ENCODE results near the gene TRIM54.

Gene TRIM54

DNA sequence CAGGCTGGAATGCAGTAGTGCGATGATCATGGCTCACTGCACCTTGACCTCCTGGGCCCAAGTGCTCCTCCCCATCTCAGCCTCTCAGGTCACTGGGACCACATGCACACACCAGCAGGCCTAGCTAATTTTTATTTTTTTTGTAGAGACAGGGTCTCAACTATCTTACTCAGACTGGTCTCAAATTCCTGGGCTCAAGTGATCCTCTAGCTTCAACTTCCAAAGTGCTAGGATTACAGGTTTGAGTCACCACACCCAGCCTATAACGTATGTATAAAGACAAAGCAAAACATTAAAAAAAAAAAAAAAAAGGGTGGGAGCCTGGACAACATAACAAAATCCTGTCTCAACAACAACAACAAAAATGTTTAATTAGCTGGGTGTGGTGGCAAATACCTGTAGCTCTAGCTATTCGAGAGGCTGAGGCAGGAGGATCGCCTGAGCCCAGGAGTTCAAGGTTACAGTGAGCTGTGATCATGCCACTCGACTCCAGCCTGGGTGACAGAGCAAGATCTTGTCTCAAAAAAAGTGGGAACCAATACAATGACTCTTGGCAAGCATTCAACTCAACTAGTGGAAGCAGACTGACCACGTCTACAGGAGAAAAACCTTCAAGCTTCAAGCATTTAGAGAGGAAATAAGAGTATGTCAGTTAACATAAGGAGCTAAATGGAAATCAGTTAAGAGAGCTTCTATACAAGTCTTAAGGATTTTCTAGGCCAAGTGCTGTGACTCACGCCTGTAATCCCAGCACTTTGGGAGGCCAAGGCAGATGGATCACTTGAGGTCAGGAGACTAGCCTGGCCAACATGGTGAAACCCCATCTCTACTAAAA lies 71.8 kb downstream of the TRIM54 start:
- Histone ChIP-seq H3K27me3 (ENCODE audit: insufficient read depth, insufficient read length) (no peaks in the 10 kb centered on the region), H3K9me3 (ENCODE audit: insufficient read depth, low read length) (0 out of 2 replicates have a peak, but pooled peaks cover 7% of the 10 kb centered on the region), H3K36me3 (ENCODE audit: insufficient read depth, insufficient read length, low read length) (peaks cover 18% of the 10 kb centered on the region), H3K4me3 (ENCODE audit: insufficient read length, low read depth) (no peak overlapping the region), H3K4me1 (ENCODE audit: insufficient read depth, insufficient read length) (no peaks in the 10 kb centered on the region), H3K9ac (ENCODE audit: insufficient read length, low read depth) (no peak overlapping the region)
- no peak for TF ChIP-seq ZNF274 (IDR thresholded peaks at IDR 0.05; ENCODE audit: low read depth, low read length)
- no peak for TF ChIP-seq YY1 (IDR thresholded peaks at IDR 0.05; ENCODE audit: insufficient read depth, insufficient read length)
- no peak for TF ChIP-seq SUZ12 (IDR thresholded peaks at IDR 0.05; ENCODE audit: extremely low read depth, insufficient read depth, insufficient read length)
- no peak for DNase-seq (ENCODE audit: low read depth, low spot score)

DNA sequence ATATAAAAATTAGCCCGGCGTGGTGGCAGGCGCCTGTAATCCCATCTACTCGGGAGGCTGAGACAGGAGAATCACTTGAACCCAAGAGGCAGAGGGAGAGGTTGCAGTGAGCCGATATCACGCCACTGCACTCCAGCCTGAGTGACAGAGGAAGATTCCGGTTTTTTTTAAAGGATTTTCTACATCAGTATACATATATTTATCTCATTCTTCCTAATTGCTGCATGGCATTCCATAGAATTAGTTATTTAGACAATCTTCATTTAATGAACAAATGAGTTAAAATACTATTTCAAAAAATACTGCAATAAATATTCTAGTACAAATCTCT lies 72.3 kb downstream of the TRIM54 start:
- peaks cover 18% of the 10 kb centered on the region for H3K36me3 ChIP-seq (ENCODE audit: insufficient read depth, insufficient read length, low read length)
- no peak overlapping the region for H3K4me3 ChIP-seq (ENCODE audit: insufficient read length, low read depth)
- no peak overlapping the region for H3K9ac ChIP-seq (ENCODE audit: insufficient read length, low read depth)
- H3K4me1 ChIP-seq (ENCODE audit: insufficient read depth, insufficient read length), result no peaks in the 10 kb centered on the region
- 0 out of 2 replicates have a peak, but pooled peaks cover 7% of the 10 kb centered on the region for H3K9me3 ChIP-seq (ENCODE audit: insufficient read depth, low read length)
- DNase-seq (ENCODE audit: low read depth, low spot score), result no peak
- no peaks in the 10 kb centered on the region for H3K27me3 ChIP-seq (ENCODE audit: insufficient read depth, insufficient read length)
- no peak for TF ChIP-seq ZNF274 (IDR thresholded peaks at IDR 0.05; ENCODE audit: low read depth, low read length)
- no peak for TF ChIP-seq YY1 (IDR thresholded peaks at IDR 0.05; ENCODE audit: insufficient read depth, insufficient read length)
- no peak for TF ChIP-seq SUZ12 (IDR thresholded peaks at IDR 0.05; ENCODE audit: extremely low read depth, insufficient read depth, insufficient read length)

DNA sequence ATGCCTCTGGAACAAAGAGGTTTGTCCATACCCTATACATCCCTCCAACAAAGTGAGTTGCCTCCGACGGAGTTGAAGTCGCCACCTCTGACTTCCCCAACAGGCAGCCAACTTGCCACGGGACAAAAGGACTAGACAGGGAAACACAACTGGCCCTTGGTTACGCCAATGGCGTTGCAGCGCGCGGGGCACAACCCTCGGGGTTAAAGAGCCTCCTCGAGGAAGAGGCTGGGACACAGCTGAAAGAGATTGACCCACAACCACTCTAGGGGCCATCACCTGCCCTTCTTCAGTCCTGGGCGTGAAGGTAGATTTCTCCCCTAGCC lies 73.8 kb downstream of the TRIM54 start:
- Histone ChIP-seq H3K9ac (ENCODE audit: insufficient read length, low read depth) (peak overlapping the region; percentile 98), H3K36me3 (ENCODE audit: insufficient read depth, insufficient read length, low read length) (peaks cover 13% of the 10 kb centered on the region), H3K27me3 (ENCODE audit: insufficient read depth, insufficient read length) (no peaks in the 10 kb centered on the region), H3K4me1 (ENCODE audit: insufficient read depth, insufficient read length) (no peaks in the 10 kb centered on the region), H3K4me3 (ENCODE audit: insufficient read length, low read depth) (peak overlapping the region; percentile 93), H3K9me3 (ENCODE audit: insufficient read depth, low read length) (0 out of 2 replicates have a peak, but pooled peaks cover 7% of the 10 kb centered on the region)
- no peak for TF ChIP-seq SUZ12 (IDR thresholded peaks at IDR 0.05; ENCODE audit: extremely low read depth, insufficient read depth, insufficient read length)
- TF ChIP-seq ZNF274 (IDR thresholded peaks at IDR 0.05; ENCODE audit: low read depth, low read length), result no peak
- TF ChIP-seq YY1 (IDR thresholded peaks at IDR 0.05; ENCODE audit: insufficient read depth, insufficient read length), result no peak
- peak; percentile 23 for DNase-seq (ENCODE audit: low read depth, low spot score)

- DNase-seq (ENCODE audit: low read depth, low spot score), result peak; percentile 98
- Histone ChIP-seq H3K4me3 (ENCODE audit: insufficient read length, low read depth) (peak within 1 kb of the TSS; percentile 93), H3K27me3 (ENCODE audit: insufficient read depth, insufficient read length) (no peaks in the 10 kb centered on the region), H3K9me3 (ENCODE audit: insufficient read depth, low read length) (0 out of 2 replicates have a peak, but pooled peaks cover 7% of the 10 kb centered on the region), H3K36me3 (ENCODE audit: insufficient read depth, insufficient read length, low read length) (peaks cover 13% of the 10 kb centered on the region), H3K4me1 (ENCODE audit: insufficient read depth, insufficient read length) (no peaks in the 10 kb centered on the region), H3K9ac (ENCODE audit: insufficient read length, low read depth) (peak within 1 kb of the TSS; percentile 98)
- no peak for TF ChIP-seq SUZ12 (IDR thresholded peaks at IDR 0.05; ENCODE audit: extremely low read depth, insufficient read depth, insufficient read length)
- TF ChIP-seq YY1 (IDR thresholded peaks at IDR 0.05; ENCODE audit: insufficient read depth, insufficient read length), result peak; percentile 79
- no peak for TF ChIP-seq ZNF274 (IDR thresholded peaks at IDR 0.05; ENCODE audit: low read depth, low read length)
Measured at GRCh38 chr2:27356382-27357181, 74.4 kb downstream of the TRIM54 start, which contains the start of gene GTF3C2. Gene GTF3C2, minus strand, starts transcription at chr2:27356764. Its CDS starts 13,210 bp downstream, at chr2:27343554.

Measured in NT2/D1 (cell line).